Spleen (tissue), 11 donors: Measurements from ENCODE around the gene TTI1. TPM values are rescaled to one million over a fixed set of nuclear protein-coding genes. Genes with fewer than 3 reads are reported as not detected.

Source experiments
- DNase-seq: peaks from one replicate; pipeline ENCODE4 v3.0.0-alpha.2; 2020
- H3K27ac ChIP-seq, 8 donors: fragments of 200-600 bp; sonication (generic) in 7 of 8; 1 replicate in 4 of 8; 2 replicates in 4 of 8; pipeline versions ENCODE4 v1.5.0 to v1.8.0; 2016 to 2021; ENCODE audit warnings: inconsistent platforms in 4 of 8, mild to moderate bottlenecking in 4 of 8, moderate library complexity in 1 of 8
- H3K27me3 ChIP-seq, 7 donors: fragments of 200-600 bp; sonication (generic) in 6 of 7; replicated peaks in 1 of 7; 1 replicate in 4 of 7; 2 replicates in 3 of 7; pipeline versions ENCODE4 v1.5.0 to v1.8.0; 2016 to 2021; ENCODE audit warnings: inconsistent platforms in 3 of 7, mild to moderate bottlenecking in 1 of 7
- H3K36me3 ChIP-seq, 6 donors: fragments of 200-600 bp; sonication (generic) in 5 of 6; 1 replicate in 4 of 6; 2 replicates in 2 of 6; pipeline versions ENCODE4 v1.5.0 to v1.8.0; 2016 to 2021; ENCODE audit warnings: inconsistent platforms in 2 of 6
- H3K4me1 ChIP-seq, 6 donors: fragments of 200-600 bp; sonication (generic) in 5 of 6; 1 replicate in 3 of 6; 2 replicates in 3 of 6; pipeline versions ENCODE4 v1.5.0 to v1.8.0; 2016 to 2021; ENCODE audit warnings: inconsistent platforms in 3 of 6
- H3K4me3 ChIP-seq, 8 donors: fragments of 200-600 bp; sonication (generic) in 7 of 8; 1 replicate in 4 of 8; 2 replicates in 4 of 8; pipeline versions ENCODE4 v1.5.0 to v1.8.0; 2016 to 2021; ENCODE audit warnings: inconsistent platforms in 4 of 8, mild to moderate bottlenecking in 4 of 8, moderate library complexity in 2 of 8
- H3K9me3 ChIP-seq, 8 donors: fragments of 200-600 bp; sonication (generic) in 7 of 8; 1 replicate in 4 of 8; 2 replicates in 4 of 8; pipeline versions ENCODE4 v1.5.0 to v1.8.0; 2016 to 2021; ENCODE audit warnings: inconsistent platforms in 4 of 8
- CTCF ChIP-seq, 11 experiments: fragments of 200-600 bp in 7 of 11; fragments of 450-650 bp in 4 of 11; sonication (generic) in 4 of 11; IDR thresholded peaks in 8 of 11; conservative IDR thresholded peaks in 3 of 11; 1 replicate in 7 of 11; 2 replicates in 4 of 11; pipeline versions ENCODE4 v1.4.0 to v1.8.0; 2016 to 2021; ENCODE audit warnings: antibody characterized with exemption in 11 of 11, inconsistent platforms in 4 of 11, mild to moderate bottlenecking in 1 of 11
- POLR2A ChIP-seq, 3 donors: fragments of 450-650 bp; IDR thresholded peaks; one replicate each; pipeline ENCODE4 v1.5.1; 2017; ENCODE audit warnings: antibody characterized with exemption in 3 of 3, mild to moderate bottlenecking in 1 of 3
- POLR2AphosphoS5 ChIP-seq, 3 donors: sonication (generic); formaldehyde crosslinking; IDR thresholded peaks; one replicate each; pipeline ENCODE4 v1.5.1; 2017; ENCODE audit warnings: antibody characterized with exemption in 3 of 3
- WGBS, 5 donors: extraction: QIAGEN DNeasy Blood & Tissue Kit in 3 of 5; methylation state at CpG; one replicate each; pipeline versions ENCODE4 v1.1.5 to v1.1.7; 2013 to 2018; 5-methylcytosine and 5-hydroxymethylcytosine counted together
- intact Hi-C: fragments of 100-400 bp; cut with DNase I; formaldehyde crosslinking; loops from one replicate; pipeline ENCODE4 v1.15.0; 2023; ENCODE audit warnings: low total_unique reads
- polyA plus RNA-seq, 3 donors: library from polyadenylated mRNA; stranded (reverse); fragments of 200-250 nt; gene quantifications; one replicate each; pipeline ENCODE4 v1.2.1, GENCODE V29; 2013
- total RNA-seq, 7 donors: library from RNA; depleted of rRNA in 3 of 7; stranded (reverse); fragments of >200 nt in 3 of 7; fragmentation: NEBNext Ultra II Directional in 4 of 7; extraction: Animal tissue kit (Norgen Biotek cat#: 25700) in 4 of 7; gene quantifications; one replicate each; pipeline versions ENCODE4 v1.1.0 to v1.2.1, GENCODE V29; 2016 to 2021
- donor health status: healthy with polysubstance abuse.
- donor health status: DM: no; HTN: no; CAD: no; lungs with moderate emphysema.
- donor health status: DM: no; HTN: no; CAD: no.
- donor health status: Bipolar disorder and iron deficiency.
- donor health status: healthy.
- donor health status: DM: no; HTN: no; CAD: no.
- donor health status: DM: yes; HTN: yes; CAD: no.

Gene TTI1
- total and polyA plus RNA-seq, 10 donors = 5.9 to 25.2 (median 19.1) TPM

GRCh38 chr20:38002422-38002821, 30.8 kb downstream of the TTI1 start:
- DNase-seq = no peak
- H3K4me3 ChIP-seq = no peak overlapping the region
- intact Hi-C loops = no loop called here
- 79 to 94% (median 90%) methylated on average over 8 of the region's 8 CpGs for WGBS, 5 donors
- H3K36me3 ChIP-seq = peaks cover 6 to 100% (median 57%) of the 10 kb centered on the region in 6 donors
- TF ChIP-seq POLR2AphosphoS5 (IDR thresholded peaks at IDR 0.05) (no peak), CTCF (IDR thresholded peaks at IDR 0.05 in 8 of 11, conservative IDR thresholded peaks at IDR 0.05 in 3 of 11) (no peak), POLR2A (IDR thresholded peaks at IDR 0.05) (no peak)
- peaks cover 0 to 5% (median 0%) of the 10 kb centered on the region in 6 donors for H3K4me1 ChIP-seq
- no peak overlapping the region for H3K27ac ChIP-seq
- no peaks in the 10 kb centered on the region for H3K27me3 ChIP-seq
- H3K9me3 ChIP-seq = no peaks in the 10 kb centered on the region

- Histone ChIP-seq H3K27ac (no peak overlapping the region), H3K4me3 (no peak overlapping the region), H3K9me3 (no peaks in the 10 kb centered on the region), H3K27me3 (no peaks in the 10 kb centered on the region), H3K4me1 (peaks cover 0 to 5% (median 0%) of the 10 kb centered on the region in 6 donors), H3K36me3 (peaks cover 6 to 100% (median 61%) of the 10 kb centered on the region in 6 donors)
- DNase-seq = no peak
- WGBS, 5 donors = 93 to 100% (median 98%) methylated on average over 4 of the region's 4 CpGs
- TF ChIP-seq CTCF (IDR thresholded peaks at IDR 0.05 in 8 of 11, conservative IDR thresholded peaks at IDR 0.05 in 3 of 11) (no peak), POLR2A (IDR thresholded peaks at IDR 0.05) (no peak), POLR2AphosphoS5 (IDR thresholded peaks at IDR 0.05) (no peak)
- intact Hi-C loops = no loop called here
Measured at GRCh38 chr20:38001981-38002380, 31.3 kb downstream of the TTI1 start.

- WGBS, 5 donors = 85 to 98% (median 92%) methylated on average over 6 of the region's 6 CpGs
Measured at GRCh38 chr20:38001173-38001875, 31.9 kb downstream of the TTI1 start.

More at GRCh38 chr20:38001173-38001875, 31.9 kb downstream of the TTI1 start:
- Histone ChIP-seq H3K27me3 (no peaks in the 10 kb centered on the region), H3K36me3 (peaks cover 6 to 100% (median 68%) of the 10 kb centered on the region in 6 donors), H3K9me3 (no peaks in the 10 kb centered on the region), H3K4me3 (no peak overlapping the region), H3K27ac (no peak overlapping the region), H3K4me1 (peaks cover 0 to 5% (median 0%) of the 10 kb centered on the region in 6 donors)
- DNase-seq = no peak
- intact Hi-C loops = no loop called here
- TF ChIP-seq CTCF (IDR thresholded peaks at IDR 0.05 in 8 of 11, conservative IDR thresholded peaks at IDR 0.05 in 3 of 11) = no peak
- TF ChIP-seq POLR2A (IDR thresholded peaks at IDR 0.05) = no peak
- TF ChIP-seq POLR2AphosphoS5 (IDR thresholded peaks at IDR 0.05) = no peak
